ENCODE results near the gene APIP.

- TF ChIP-seq TARDBP (IDR thresholded peaks at IDR 0.05) (no peak), PKNOX1 (IDR thresholded peaks at IDR 0.05) (no peak), SP1 (IDR thresholded peaks at IDR 0.05) (no peak), NFRKB (IDR thresholded peaks at IDR 0.05) (no peak), SUZ12 (IDR thresholded peaks at IDR 0.05) (no peak), HDGF (IDR thresholded peaks at IDR 0.05; ENCODE audit: borderline replicate concordance) (no peak), ELF4 (IDR thresholded peaks at IDR 0.05) (no peak), BHLHE40 (IDR thresholded peaks at IDR 0.05; ENCODE audit: borderline replicate concordance) (no peak), FOXK2 (IDR thresholded peaks at IDR 0.05) (no peak), FOXM1 (IDR thresholded peaks at IDR 0.05; ENCODE audit: borderline replicate concordance) (no peak), FOXA1 (IDR thresholded peaks at IDR 0.05) (no peak), ARNT (IDR thresholded peaks at IDR 0.05) (no peak), LEF1 (IDR thresholded peaks at IDR 0.05; ENCODE audit: borderline replicate concordance) (no peak), ZNF384 (IDR thresholded peaks at IDR 0.05) (no peak)
Measured at GRCh38 chr11:34948696-34949095, 32.5 kb upstream of the APIP start.

All from HEK293T (cell line).